ENCODE data around the gene DMAC2L. TPM values are rescaled to one million over a fixed set of nuclear protein-coding genes. Genes with fewer than 3 reads are reported as not detected.

Gene DMAC2L
- total RNA-seq, 1 donor from 2014 or later: 19.5 TPM

GRCh38 chr14:50321009-50321660 is 9.0 kb downstream of the DMAC2L start:
- no peak for DNase-seq (ENCODE audit: low spot score)

- no peak for DNase-seq (ENCODE audit: low spot score)
These were observed 19.5 kb downstream of the DMAC2L start for GRCh38 chr14:50331596-50331995.

- no peak for DNase-seq (ENCODE audit: low spot score)
These were observed 20.9 kb downstream of the DMAC2L start for GRCh38 chr14:50333014-50333509.

GRCh38 chr14:50334211-50334610 is 22.1 kb downstream of the DMAC2L start:
- DNase-seq (ENCODE audit: low spot score): no peak

DNA sequence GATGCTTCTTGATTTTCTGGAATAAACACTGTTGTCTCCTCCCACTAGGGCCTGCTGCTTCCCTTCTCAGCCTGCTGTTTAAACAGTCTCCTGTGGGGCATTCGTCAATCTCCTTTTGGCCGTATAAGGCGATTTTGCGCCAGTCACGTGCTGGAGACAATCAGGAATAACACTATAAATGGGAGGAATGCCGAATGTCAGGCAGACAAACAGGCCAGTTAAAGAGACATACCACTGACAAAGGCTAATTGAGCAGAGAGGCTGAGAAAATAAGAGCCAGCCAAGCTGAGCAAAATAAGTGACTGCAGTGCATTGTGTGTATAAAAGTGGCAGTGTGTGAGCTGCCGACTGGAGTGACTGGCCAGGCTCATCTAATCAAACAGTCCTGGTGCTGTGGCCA is 23.3 kb downstream of the DMAC2L start:
- no peak for DNase-seq (ENCODE audit: low spot score)

DNA sequence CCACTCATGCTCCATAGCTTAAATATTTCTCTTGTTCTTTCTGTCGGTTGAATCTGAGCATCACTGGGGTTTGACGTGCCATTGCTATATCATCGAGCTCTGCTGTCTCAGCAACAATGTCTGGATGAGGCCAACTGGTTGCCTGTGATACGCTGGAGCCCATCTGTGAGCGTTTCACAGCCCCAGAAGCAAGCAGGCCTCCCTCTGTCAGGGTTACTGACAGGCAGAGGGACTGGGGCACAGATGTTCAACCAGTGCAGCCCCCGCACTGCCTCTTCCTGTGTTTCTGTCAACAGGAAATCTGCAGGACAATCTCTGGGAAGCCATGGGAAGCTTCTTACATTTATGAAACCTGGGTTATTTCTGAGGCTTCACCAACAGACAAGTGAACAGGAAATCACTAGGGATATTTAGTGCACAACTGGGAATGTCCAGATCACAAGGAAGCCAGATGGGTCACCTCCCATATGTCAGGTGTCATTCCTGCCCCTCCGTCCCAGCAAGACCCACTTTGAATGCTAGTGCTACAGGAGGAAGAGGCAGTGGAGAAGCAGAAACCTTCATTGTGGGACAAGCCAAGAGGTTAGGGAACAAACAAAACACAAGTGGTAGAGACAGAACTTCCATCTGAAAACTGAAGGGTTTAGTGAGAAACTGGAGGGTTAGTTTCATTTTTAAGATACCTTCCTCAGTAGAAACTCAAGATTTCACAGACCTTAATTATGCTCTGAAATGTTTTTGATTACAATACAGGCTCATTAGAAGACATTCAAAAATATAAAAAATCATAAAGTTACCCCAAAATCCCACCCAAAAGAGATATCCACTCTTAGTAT is 24.1 kb downstream of the DMAC2L start:
- DNase-seq (ENCODE audit: low spot score): no peak

GRCh38 chr14:50338587-50338986 is 26.5 kb downstream of the DMAC2L start:
- DNase-seq (ENCODE audit: low spot score): no peak

DNA sequence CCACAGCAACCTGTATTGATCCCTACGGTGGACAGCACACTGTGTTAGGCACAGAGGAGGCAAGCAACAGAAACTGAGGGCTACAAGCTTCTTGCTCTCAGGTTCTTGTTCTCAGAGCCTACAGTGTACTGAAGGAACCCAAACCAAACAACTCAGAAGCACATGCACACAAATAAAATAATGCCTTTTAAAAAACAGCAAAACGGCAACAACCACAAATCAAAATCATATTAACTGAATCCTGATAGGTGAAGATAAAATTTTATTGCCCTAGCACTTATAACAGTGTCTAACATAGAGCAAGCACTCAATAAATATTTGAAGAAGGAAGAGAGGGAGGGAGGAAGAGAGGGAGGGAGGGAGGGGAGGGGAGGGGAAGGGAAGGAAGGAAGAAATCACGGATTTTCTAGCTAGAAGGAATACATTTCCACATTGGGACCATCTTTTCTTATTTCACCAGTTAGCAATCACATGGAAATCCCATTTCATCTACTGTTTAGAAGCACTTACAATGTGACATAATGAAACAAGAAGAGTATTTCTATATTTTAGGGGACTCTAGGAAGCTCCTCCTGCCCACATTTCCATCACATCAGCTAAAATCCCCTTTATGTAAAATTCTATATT is 27.2 kb downstream of the DMAC2L start:
- no peak for DNase-seq (ENCODE audit: low spot score)

DNA sequence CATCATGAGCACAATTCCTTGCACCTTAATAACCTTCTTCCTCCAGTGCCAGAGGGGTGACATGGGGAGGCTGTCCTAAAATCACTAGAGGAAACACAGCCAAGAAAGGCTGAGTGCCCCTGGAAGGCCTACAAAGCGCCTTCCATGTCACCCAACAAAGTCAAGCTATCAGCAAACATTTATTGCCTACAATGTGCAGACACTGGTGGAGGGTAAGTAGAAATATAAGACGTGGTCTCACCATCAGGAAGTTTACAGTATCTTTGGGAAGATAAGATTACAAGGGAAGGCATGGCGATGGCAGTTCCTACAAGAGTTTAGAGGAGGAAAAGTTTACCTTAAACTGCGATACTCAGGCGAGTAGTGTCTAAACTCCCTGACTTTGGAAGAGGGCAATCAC is 27.9 kb downstream of the DMAC2L start:
- no peak for DNase-seq (ENCODE audit: low spot score)

DNA sequence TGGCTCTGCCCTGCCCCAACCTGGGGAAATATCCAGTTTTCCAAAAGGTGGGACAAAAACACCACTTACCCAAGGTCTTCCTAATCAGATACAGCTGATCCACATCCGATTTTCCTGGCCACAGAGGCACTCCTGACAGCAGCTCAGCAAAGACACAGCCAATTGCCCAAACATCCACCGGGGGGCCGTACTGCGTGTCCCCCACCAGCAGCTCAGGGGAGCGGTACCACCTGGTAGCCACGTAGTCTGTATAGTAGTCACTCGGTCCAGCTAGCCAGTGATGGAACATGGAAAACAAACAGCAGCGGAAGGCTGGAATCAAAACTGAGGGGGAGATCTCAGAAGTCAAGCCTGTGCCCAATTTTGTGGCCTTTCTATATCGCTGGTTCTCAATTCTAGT is 28.8 kb downstream of the DMAC2L start:
- DNase-seq (ENCODE audit: low spot score): no peak

GRCh38 chr14:50342221-50343078 is 30.3 kb downstream of the DMAC2L start:
- DNase-seq (ENCODE audit: low spot score): no peak

DNA sequence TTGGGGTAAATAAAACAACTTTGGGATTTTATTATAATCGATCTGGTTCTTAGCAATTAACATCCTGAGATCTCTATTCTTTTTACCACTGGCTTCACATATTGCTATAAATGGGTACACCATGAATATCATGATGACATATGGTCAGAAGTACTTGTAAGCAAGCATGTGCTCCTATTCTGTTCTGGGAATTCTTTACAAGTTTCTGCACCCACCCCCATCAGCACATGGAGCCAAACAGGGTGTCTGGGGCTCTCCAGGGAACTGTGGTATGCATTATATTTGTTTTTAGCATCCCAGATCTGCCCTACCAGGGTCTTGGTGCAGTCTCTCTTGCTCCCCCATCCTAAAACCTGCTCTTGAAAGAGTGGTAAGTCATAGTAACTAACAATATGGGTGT is 31.3 kb downstream of the DMAC2L start:
- no peak for DNase-seq (ENCODE audit: low spot score)

DNA sequence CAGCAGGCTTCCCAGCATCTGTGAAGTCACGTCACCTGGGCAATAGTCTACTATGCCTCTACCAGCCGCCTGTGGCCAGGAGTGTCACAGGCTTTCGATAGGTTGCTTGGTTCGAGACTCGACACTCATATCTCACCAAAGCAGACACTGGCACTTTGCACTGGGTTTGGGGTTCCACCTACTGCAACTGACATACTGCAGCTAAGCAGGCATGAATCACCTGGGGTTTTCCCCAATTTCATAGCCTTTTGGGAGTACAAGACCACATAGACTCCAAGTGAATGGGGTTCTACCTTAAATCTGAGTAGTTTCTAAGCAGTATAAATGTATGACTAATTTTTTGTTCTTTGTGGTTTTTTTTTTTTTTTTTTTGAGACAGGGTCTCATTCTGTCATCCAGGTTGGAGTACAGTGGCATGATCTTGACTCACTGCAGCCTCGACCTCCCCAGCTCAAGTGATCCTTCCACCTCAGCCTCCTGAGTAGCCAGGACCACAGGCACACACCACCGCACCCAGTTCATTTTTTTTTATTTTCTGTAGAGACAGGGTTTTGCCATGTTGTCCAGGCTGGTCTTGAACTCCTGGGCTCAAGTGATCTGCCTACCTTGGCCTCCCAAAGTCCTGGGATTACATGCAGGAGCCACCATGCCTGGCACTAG is 32.1 kb downstream of the DMAC2L start:
- no peak for DNase-seq (ENCODE audit: low spot score)

DNA sequence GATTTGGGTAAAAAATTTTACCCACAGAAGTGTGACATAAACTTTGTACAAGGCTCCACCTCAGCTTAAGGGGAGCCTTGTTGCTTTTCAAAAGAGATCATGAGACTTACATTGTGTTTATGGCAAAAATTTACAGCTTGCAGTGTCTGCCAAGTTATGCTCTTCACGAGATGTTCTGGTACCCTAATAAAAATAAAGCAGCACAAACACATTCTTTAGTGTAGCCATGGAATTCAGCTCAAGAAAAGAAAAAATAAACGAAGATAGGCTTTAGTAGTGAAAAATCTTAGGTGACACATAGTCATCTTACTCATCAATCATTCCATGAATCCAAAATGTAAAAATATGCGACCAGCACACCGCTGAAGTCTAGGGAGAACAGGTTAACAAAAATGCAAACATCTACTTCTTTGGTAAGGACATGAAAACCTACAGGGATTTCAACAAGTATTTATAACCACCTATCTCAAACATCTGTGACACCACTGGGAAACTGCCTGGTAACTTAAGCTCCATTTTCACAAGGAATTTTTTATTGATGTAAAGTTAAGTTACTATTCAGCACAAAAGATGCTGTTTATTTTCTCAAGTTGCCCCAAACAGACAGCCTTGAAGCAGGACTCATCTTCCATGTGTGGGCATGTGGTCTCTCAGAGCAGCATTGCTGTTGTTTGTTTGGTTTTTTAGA is 32.9 kb downstream of the DMAC2L start:
- no peak for DNase-seq (ENCODE audit: low spot score)

- DNase-seq (ENCODE audit: low spot score): no peak
These were observed 33.8 kb downstream of the DMAC2L start for GRCh38 chr14:50345846-50346422.

DNA sequence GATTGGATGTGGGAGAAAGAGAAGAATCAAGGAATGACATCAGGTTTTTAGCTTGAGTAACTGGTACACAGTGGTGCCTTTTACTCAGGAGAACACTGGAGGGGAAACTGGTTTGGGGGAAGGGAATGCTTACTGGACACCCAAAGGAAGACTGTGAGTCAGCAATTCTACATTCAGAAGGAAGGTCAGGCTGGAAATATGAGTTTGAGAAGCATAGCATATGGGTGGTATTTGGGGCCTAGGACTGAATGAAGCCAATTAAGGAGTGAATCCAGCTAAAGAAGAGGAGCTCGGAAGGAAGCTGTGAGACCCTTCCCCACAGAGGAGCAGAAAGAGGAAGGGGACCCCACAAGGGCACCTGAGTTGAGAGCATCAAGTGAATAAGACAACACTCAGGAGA is 35.4 kb downstream of the DMAC2L start:
- no peak for DNase-seq (ENCODE audit: low spot score)

DNA sequence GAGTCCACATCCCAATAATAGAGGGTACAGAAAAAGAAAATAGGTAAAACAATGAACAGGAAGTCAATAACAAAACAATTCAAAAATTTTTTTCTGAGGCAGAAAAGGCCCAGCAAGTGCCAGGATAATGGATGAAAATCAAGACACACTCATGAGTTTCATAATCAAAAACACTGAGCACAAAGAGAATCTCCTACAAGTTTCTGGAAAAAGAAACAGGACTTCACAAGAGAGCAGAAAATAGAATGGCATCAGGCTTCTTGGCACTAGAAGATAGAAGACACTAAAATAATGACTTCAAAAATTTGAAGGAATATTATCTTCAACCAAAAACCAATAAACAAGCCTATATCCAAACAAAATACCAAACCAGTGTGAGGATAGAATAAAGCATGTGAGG is 36.8 kb downstream of the DMAC2L start:
- no peak for DNase-seq (ENCODE audit: low spot score)

- DNase-seq (ENCODE audit: low spot score): no peak
These were observed 38.9 kb downstream of the DMAC2L start for GRCh38 chr14:50350975-50351374.

DNA sequence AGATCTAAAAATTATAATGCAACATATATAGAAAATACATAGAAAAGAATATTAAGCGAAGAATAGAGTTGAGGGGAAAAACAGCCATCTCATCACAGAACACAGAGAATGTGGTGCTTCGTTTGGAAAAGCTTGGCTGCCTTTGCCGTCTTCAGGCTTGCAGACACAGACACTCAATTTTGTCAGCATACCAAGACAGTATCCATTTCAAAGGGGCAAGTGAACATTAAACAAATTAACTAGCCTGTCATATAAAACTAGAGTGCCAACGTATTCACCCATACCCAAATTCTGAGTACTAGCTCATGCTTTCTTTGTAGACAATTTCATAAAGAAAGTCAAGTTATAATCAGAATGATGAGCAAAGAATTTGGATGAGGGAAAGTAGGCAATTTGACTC is 40.5 kb downstream of the DMAC2L start:
- no peak for DNase-seq (ENCODE audit: low spot score)

DNA sequence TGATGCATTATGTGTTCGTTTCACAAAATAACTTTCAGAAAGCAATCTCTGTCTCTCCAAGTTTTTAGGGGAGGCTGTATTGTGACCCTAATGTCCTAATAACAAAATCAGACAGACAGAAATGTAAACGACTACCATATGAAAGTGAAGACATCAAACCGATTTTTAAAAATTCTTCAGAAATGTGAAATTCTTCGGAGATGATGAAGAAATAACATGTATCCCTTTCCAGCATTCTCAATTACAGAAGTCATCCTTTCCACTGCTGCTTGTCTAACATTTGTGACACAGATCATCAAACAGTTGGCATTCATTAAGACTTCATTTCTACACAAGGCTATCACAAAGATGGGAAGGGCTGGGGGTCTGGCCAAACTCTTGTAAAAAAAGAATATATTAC is 41.0 kb downstream of the DMAC2L start:
- DNase-seq (ENCODE audit: low spot score): no peak

Measured in mesenteric fat pad (tissue), 1 donor.